Activated CD4-positive, alpha-beta T cell treated with anti-CD3 and anti-CD28 coated beads, Interleukin-2, amount 50 U/mL, for 24 hours (primary cell): ENCODE data around the gene CASZ1.

Source experiments
- DNase-seq, 2 donors: peaks; one replicate each; pipeline ENCODE4 v3.0.0-alpha.2; 2020; ENCODE audit warnings: low read depth in 1 of 2, low spot score in 1 of 2

The CASZ1 gene

DNA sequence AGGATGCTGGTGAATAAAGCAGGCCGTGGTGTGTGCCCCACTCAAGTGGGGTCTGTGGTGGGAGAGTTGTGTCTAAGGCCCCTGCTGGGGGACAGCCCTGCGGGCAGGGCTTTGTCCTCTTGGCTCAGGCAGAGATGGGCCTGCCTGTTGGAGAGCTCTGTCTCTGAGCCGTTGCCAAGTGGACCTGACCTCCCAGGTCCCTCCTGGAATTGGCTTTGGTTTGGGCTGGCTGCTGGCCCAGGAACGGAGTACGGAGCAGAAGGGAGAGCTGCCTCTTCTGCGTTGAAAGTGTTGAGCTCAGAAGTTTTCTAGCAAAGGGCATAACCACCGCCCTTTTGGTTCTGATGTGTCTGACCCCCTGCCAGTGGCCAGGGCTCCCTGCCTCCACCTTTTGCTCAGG is 167.8 kb downstream of the CASZ1 start:
- DNase-seq = no peak

- no peak for DNase-seq
Measured at GRCh38 chr1:10626791-10627410, 169.5 kb downstream of the CASZ1 start.

DNA sequence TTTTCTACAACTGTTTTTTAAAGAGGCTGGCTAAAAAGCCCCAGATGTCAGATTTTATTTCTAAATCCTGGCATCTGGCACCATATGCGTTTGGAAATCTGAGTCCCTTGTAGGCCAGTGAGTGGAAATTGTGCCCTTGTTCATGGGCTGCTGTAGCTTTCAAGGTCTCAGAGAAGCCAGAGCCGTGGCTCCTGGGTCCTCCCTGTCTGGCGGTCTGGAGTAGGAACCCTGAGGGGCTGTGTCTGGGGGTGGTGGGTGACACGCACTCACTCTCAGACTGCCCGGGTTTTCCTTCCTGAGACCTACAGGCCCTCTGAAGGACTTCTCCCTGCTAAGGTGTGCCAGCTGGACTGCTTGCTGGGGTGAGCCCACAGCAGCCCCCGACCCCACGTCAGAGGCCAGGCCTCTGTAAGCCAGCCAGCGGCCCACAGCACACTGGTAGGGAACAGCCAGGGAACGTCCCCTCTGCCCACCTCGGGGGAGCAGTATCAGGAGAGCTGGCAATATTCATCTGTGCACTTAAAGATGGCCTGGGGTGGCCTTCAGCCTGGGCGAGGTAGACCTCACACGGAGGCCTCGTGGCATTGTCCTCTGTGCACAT is 170.2 kb downstream of the CASZ1 start:
- no peak for DNase-seq

GRCh38 chr1:10625554-10625953 is 170.9 kb downstream of the CASZ1 start:
- DNase-seq = no peak

DNA sequence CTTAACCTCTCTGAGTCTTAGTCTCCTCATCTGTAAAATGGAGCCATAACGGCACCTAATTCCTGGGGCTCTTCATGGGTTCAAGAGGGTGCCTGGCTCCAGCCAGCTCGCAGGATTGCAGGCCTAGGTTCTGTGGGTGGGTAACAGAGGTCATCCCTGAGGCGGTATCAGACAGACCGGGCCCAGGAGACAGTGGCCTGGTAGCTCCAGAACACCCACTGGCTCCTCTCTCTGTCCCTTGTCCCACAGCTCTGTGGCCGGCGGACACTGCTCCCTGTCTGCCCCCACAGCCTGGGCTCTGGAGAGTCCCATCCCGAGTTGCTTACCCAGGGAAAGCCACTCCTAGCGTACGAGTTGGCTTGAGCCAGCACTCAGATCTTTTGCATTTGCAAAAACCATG is 171.4 kb downstream of the CASZ1 start:
- no peak for DNase-seq

- no peak for DNase-seq
Measured at GRCh38 chr1:10624256-10625050, 172.0 kb downstream of the CASZ1 start.

DNA sequence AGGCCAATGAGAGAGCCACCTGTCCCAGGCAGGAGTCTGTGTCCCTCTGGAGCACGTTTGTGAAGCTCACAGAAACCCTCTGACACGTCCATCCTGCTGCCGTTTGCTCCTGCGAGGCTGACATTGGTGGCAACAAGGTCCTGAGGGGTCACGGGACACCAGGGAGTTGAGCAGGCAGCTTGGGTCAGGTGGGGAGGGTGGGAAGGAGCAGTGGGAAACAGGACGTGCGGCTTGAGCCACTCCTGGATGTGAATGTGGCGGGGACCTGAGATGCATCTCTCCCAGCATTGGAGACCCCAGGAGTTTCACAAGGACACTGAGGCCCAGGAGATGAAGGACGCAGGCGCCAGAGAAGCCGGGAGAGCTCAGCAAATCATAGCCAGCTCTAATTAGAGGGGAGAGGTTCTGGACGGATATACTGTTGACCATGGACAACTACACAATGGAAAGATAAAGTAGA is 172.7 kb downstream of the CASZ1 start:
- no peak for DNase-seq

- no peak for DNase-seq
Measured at GRCh38 chr1:10622910-10623685, 173.3 kb downstream of the CASZ1 start.

- no peak for DNase-seq
Measured at GRCh38 chr1:10621906-10622305, 174.5 kb downstream of the CASZ1 start.

DNA sequence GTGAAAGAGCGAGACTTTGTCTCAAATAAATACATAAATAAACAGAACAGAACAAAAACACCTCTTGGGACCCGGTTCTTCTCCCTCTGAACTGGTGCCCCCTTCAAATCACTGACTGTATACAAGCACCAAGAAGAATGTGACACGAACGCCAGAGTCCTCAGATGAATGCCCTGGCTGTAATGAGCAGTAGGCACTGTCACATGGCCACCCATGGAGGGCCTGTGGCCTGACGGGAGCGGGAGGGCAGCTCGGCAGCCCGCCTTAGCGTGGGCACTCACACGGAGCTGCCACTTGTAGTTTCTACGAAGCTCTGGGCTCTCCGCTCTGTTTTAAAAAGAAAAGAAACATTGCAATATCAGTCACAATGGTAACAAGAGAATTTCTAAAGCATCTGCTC is 175.7 kb downstream of the CASZ1 start:
- no peak for DNase-seq

- DNase-seq = no peak
Measured at GRCh38 chr1:10617931-10618885, 178.2 kb downstream of the CASZ1 start.

DNA sequence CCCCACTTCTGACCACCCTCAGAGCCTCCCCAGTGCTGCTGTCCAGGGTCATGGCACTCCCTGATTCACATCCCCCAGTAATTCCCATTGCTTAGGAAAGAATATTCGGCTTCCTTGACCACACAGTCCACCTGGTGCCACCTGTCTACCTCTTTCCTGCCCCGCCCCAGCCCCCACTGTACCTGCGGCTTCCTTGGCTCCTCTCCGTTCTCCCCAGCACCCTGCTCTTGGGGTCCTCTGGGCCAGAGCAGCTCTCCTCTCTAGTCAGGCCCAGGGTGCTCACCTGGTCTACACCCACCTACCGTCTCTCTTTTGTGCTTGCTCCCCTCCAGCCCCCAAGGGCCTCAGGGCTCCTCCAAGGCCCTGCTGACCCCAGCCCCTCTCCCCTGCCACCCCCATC is 179.1 kb downstream of the CASZ1 start:
- DNase-seq = no peak

- DNase-seq = no peak
Measured at GRCh38 chr1:10616696-10617095, 179.8 kb downstream of the CASZ1 start.

DNA sequence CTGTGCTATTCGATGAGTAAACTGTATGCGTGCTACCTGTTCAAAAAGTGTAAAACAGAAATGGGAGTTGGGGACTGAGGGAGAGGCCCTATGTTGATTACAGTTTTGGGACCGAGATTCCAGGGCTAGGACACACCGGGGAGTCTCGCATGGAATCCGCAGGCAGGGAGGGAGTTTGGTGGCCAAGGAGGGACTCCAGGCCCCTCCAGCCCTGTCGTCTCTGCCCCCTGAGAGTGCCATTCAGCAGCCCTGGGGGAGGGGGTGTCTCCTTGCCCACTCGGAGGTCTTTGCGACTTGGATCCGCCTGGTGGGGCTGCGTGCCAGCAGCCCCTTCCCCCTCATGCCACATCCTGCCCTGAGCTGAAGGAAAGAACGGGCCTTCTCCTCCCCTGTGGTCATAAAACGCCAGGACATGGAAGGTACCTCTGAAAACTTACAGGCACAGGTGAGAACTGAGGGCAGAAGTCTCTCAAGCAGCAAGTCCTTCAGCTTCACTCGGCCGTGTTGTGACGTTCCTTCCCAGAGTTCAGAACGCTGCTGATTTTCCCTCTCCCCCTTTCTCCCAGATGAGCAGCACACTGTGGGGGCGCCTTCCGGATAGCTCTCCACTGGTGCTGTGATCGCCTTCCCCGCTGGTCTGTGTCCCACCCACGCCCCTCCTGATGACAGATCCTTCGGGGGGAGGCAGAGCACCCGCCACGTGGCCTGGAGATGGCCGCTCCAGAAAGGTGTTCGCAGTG is 180.3 kb downstream of the CASZ1 start:
- no peak for DNase-seq

DNA sequence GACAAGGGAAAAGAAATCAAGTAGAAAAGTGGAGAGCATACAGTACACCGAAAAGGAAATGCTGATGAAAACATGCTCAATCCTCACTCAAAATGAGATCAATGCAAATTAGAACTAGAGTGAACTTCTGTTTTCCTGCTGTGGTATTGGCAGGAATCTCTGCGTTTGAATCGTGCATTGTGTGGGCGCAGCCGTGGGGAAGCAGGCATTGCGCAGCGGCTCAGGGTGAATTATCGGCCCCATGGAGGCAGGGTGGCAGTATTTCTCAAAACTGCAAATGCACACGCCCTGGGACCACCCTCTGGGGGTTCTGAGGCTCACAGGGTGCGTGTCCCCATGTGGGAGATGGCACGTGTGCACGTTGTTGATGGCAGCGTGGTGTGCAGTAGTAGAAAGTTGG is 181.1 kb downstream of the CASZ1 start:
- no peak for DNase-seq

DNA sequence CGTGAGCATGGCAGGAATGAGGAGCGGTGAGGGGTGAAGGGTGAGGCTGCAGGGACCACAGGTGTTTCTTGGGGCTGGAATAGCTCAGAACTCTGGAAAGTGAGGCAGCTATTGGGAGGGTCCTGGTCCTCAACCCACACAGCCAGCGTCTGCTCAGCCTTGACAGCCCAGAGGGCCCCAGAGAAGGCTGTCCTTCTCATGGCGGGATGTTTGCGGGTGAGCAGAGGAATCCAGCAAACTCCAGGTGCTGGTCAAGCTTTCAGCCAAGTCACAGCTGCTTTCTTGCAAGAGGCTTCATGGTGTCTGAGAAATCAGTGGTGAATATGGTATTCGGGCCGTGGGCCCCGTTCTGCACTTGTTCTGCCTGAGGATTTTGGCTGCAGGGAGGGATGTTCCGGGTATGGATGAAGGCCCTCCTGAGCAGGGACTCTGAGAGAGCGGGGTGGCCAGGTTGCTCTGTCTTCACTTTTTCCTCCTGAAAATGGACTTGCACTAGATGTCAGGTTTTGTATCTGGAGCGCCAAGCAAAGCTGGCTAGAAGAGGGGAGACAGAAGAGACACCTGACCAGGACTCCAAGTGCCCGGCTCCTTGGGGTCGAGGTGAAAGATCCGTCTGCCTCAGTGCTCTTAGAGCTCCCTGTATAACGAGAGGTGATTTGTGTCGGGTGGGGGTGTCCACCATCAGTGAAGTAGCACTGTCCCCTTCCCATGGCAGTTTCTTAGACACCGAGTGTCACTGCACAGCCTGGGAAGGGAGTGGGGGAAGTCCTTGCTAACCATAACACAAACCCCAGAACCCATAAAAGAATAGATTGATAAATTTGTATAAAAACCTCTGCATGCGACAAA is 181.8 kb downstream of the CASZ1 start:
- no peak for DNase-seq

DNA sequence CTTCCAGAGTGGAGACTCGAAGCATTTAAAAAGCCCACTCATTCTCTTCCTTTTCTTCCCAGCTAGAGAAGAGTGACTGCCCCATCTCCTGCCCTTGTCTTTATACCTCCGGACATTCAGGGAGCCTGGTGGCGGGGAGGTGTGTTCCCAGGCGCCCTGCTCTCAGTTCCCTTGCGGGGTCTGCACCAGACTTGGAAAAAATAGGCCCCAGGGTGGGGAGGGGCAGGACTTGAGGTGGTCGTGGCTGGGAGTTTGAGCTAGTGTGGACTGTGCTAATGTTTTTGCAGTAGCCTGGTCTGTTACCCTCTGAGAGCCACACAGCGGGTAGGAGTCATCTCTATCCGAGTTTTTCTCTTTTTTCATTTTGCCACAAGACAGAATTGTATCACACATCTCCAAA is 182.6 kb downstream of the CASZ1 start:
- DNase-seq = no peak

DNA sequence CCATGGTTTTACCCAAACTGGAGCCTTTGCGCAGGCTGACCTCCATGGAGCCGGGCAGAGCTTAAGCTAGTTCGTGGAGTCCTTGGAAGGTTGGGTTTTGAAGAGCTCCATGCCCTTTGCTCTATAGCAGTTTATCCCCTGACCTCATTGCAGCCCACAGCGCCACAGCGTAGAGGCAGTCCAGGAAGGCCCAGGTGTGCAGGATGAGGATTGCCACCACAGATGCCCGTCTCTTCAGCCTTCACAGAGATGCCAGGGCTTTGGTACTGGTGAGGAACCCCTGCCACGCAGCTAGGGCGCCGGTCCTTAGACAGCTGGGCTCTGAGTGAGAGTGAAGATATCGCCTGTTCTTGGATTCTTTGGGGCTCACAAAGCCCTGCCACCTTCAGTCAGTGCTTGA is 183.1 kb downstream of the CASZ1 start:
- DNase-seq = no peak
